ENCODE results near the gene KDM2A.

The KDM2A gene

DNA sequence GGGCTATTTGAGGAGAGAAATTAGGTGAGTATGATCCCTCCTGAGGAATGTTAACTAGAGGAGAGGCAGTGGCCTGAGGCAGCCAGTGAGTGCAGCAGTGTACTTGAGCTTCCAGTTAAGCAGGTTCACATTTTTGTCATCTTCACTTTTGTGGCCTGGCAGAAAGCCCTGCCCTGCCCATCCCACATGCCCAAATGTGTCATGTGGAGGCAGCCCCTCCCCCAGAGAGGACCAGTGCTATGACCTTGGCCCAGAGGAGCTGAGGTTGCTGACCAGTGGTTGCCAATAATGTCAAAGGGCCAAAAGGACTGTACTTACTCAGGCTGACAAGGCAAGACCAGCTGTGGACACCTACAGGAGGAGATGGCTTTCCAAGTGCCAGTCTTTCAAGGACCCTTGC lies 129.6 kb downstream of the KDM2A start:
- TF ChIP-seq CTCF (IDR thresholded peaks at IDR 0.05; ENCODE audit: insufficient read depth, low read length, poor library complexity, severe bottlenecking): no peak
- Histone ChIP-seq H3K27me3 (replicated peaks; ENCODE audit: control insufficient read depth, insufficient read depth, low read length) (no peaks in the 10 kb centered on the region), H3K4me3 (replicated peaks; ENCODE audit: low read depth, low read length) (no peak overlapping the region), H3K36me3 (ENCODE audit: control insufficient read depth, insufficient read depth, low read length) (peaks cover 65% of the 10 kb centered on the region)
- no peak for DNase-seq (ENCODE audit: extremely low read depth, insufficient read length)

GRCh38 chr11:67250059-67251043 lies 131.3 kb downstream of the KDM2A start:
- DNase-seq (ENCODE audit: extremely low read depth, insufficient read length): no peak
- peaks cover 79% of the 10 kb centered on the region for H3K36me3 ChIP-seq (ENCODE audit: control insufficient read depth, insufficient read depth, low read length)
- no peaks in the 10 kb centered on the region for H3K27me3 ChIP-seq (replicated peaks; ENCODE audit: control insufficient read depth, insufficient read depth, low read length)
- TF ChIP-seq CTCF (IDR thresholded peaks at IDR 0.05; ENCODE audit: insufficient read depth, low read length, poor library complexity, severe bottlenecking): no peak
- H3K4me3 ChIP-seq (replicated peaks; ENCODE audit: low read depth, low read length): no peak overlapping the region

GRCh38 chr11:67251841-67252240 lies 132.8 kb downstream of the KDM2A start:
- no peak for TF ChIP-seq CTCF (IDR thresholded peaks at IDR 0.05; ENCODE audit: insufficient read depth, low read length, poor library complexity, severe bottlenecking)
- Histone ChIP-seq H3K4me3 (replicated peaks; ENCODE audit: low read depth, low read length) (no peak overlapping the region), H3K36me3 (ENCODE audit: control insufficient read depth, insufficient read depth, low read length) (peaks cover 80% of the 10 kb centered on the region), H3K27me3 (replicated peaks; ENCODE audit: control insufficient read depth, insufficient read depth, low read length) (no peaks in the 10 kb centered on the region)
- no peak for DNase-seq (ENCODE audit: extremely low read depth, insufficient read length)

- H3K27me3 ChIP-seq (replicated peaks; ENCODE audit: control insufficient read depth, insufficient read depth, low read length): no peaks in the 10 kb centered on the region
- H3K4me3 ChIP-seq (replicated peaks; ENCODE audit: low read depth, low read length): no peak overlapping the region
- peak; percentile 29 for TF ChIP-seq CTCF (IDR thresholded peaks at IDR 0.05; ENCODE audit: insufficient read depth, low read length, poor library complexity, severe bottlenecking)
- DNase-seq (ENCODE audit: extremely low read depth, insufficient read length): no peak
- peaks cover 80% of the 10 kb centered on the region for H3K36me3 ChIP-seq (ENCODE audit: control insufficient read depth, insufficient read depth, low read length)
These were observed 133.8 kb downstream of the KDM2A start for GRCh38 chr11:67252831-67253239.

GRCh38 chr11:67253872-67254624 lies 135.0 kb downstream of the KDM2A start:
- H3K27me3 ChIP-seq (replicated peaks; ENCODE audit: control insufficient read depth, insufficient read depth, low read length): no peaks in the 10 kb centered on the region
- H3K4me3 ChIP-seq (replicated peaks; ENCODE audit: low read depth, low read length): no peak overlapping the region
- H3K36me3 ChIP-seq (ENCODE audit: control insufficient read depth, insufficient read depth, low read length): peaks cover 70% of the 10 kb centered on the region
- TF ChIP-seq CTCF (IDR thresholded peaks at IDR 0.05; ENCODE audit: insufficient read depth, low read length, poor library complexity, severe bottlenecking): no peak
- no peak for DNase-seq (ENCODE audit: extremely low read depth, insufficient read length)
